ENCODE data around the gene ZEB1. TPM values are rescaled to one million over a fixed set of nuclear protein-coding genes. Genes with fewer than 3 reads are reported as not detected.
"Not testable (repeated sequence)": the region's sequence is repeated elsewhere in the genome, so short reads cannot be mapped to it uniquely, and the experiment has no call there.

ZEB1 gene
- total RNA-seq, 4 donors from 2014 or later = 22.4 to 61.1 (median 40.1) TPM

GRCh38 chr10:31353574-31353973 lies 34.6 kb downstream of the ZEB1 start:
- Histone ChIP-seq H3K27me3 (no peaks in the 10 kb centered on the region), H3K27ac (no peak overlapping the region), H3K4me3 (no peak overlapping the region), H3K36me3 (no peaks in the 10 kb centered on the region), H3K4me1 (peaks cover 0 to 37% (median 3%) of the 10 kb centered on the region in 4 donors), H3K9me3 (no peaks in the 10 kb centered on the region)
- intact Hi-C loops (cut with DNase I; ENCODE audit: low total_unique reads) (no loop called here), in situ Hi-C loops (cut with MboI; ENCODE audit: low pct_ligation_motif_present in 1 of 4, low pct_unique_long_range_greater_than_20kb in 1 of 4, low sequenced_read_pairs in 3 of 4) (no loop called here)
- TF ChIP-seq POLR2A (IDR thresholded peaks at IDR 0.05) (no peak), POLR2AphosphoS5 (IDR thresholded peaks at IDR 0.05) (no peak), EP300 (IDR thresholded peaks at IDR 0.05; ENCODE audit: low read depth) (no peak), CTCF (IDR thresholded peaks at IDR 0.05) (no peak)
- DNase-seq = no peak

- Histone ChIP-seq H3K27me3 (no peaks in the 10 kb centered on the region), H3K36me3 (no peaks in the 10 kb centered on the region), H3K4me3 (no peak overlapping the region), H3K9me3 (no peaks in the 10 kb centered on the region), H3K27ac (peak overlapping the region in 2 of 4 donors; percentile 5 to 36), H3K4me1 (peaks cover 0 to 37% (median 11%) of the 10 kb centered on the region in 4 donors)
- DNase-seq = no peak
- TF ChIP-seq POLR2A (IDR thresholded peaks at IDR 0.05) (no peak), CTCF (IDR thresholded peaks at IDR 0.05) (no peak), POLR2AphosphoS5 (IDR thresholded peaks at IDR 0.05) (no peak), EP300 (IDR thresholded peaks at IDR 0.05; ENCODE audit: low read depth) (no peak)
- in situ Hi-C loops (cut with MboI; ENCODE audit: low pct_ligation_motif_present in 1 of 4, low pct_unique_long_range_greater_than_20kb in 1 of 4, low sequenced_read_pairs in 3 of 4) = no loop called here
- intact Hi-C loops (cut with DNase I; ENCODE audit: low total_unique reads) = no loop called here
- 29 to 30% methylated on average over 1 of the region's 1 CpG for WGBS, 2 donors (ENCODE audit: low coverage in 1 of 2)
Observed at GRCh38 chr10:31358688-31359330, 39.8 kb downstream of the ZEB1 start.

GRCh38 chr10:31359979-31360378 lies 41.0 kb downstream of the ZEB1 start:
- no peak overlapping the region for H3K27ac ChIP-seq
- 20 to 44% methylated on average over 1 of the region's 1 CpG for WGBS, 2 donors (ENCODE audit: low coverage in 1 of 2)
- in situ Hi-C loops (cut with MboI; ENCODE audit: low pct_ligation_motif_present in 1 of 4, low pct_unique_long_range_greater_than_20kb in 1 of 4, low sequenced_read_pairs in 3 of 4) (no loop called here), intact Hi-C loops (cut with DNase I; ENCODE audit: low total_unique reads) (no loop called here)
- H3K27me3 ChIP-seq = no peaks in the 10 kb centered on the region
- TF ChIP-seq POLR2AphosphoS5 (IDR thresholded peaks at IDR 0.05) (no peak), CTCF (IDR thresholded peaks at IDR 0.05) (no peak), POLR2A (IDR thresholded peaks at IDR 0.05) (no peak), EP300 (IDR thresholded peaks at IDR 0.05; ENCODE audit: low read depth) (no peak)
- H3K4me3 ChIP-seq = no peak overlapping the region
- H3K36me3 ChIP-seq = no peaks in the 10 kb centered on the region
- H3K9me3 ChIP-seq = no peaks in the 10 kb centered on the region
- DNase-seq = no peak
- peaks cover 0 to 32% (median 11%) of the 10 kb centered on the region in 4 donors for H3K4me1 ChIP-seq

GRCh38 chr10:31361475-31361874 lies 42.5 kb downstream of the ZEB1 start:
- peaks cover 0 to 32% (median 11%) of the 10 kb centered on the region in 4 donors for H3K4me1 ChIP-seq
- in situ Hi-C loops (cut with MboI; ENCODE audit: low pct_ligation_motif_present in 1 of 4, low pct_unique_long_range_greater_than_20kb in 1 of 4, low sequenced_read_pairs in 3 of 4); H3K27me3 ChIP-seq; DNase-seq; H3K9me3 ChIP-seq; H3K36me3 ChIP-seq; intact Hi-C loops (cut with DNase I; ENCODE audit: low total_unique reads); H3K4me3 ChIP-seq; H3K27ac ChIP-seq: not testable (repeated sequence)
- 90 to 94% methylated on average over 2 to 15 of the region's 15 CpGs for WGBS, 2 donors (ENCODE audit: low coverage in 1 of 2)

All from transverse colon (tissue), 4 donors.